HepG2 (cell line): ENCODE measurements around the gene OR4N2. TPM values are rescaled to one million over a fixed set of nuclear protein-coding genes. Genes with fewer than 3 reads are reported as not detected.

Source experiments
- ATAC-seq: fragments of 200-7000 bp; cut with Tn5 transposase; 3 replicates; pipeline ENCODE4 v1.9.1; 2020; ENCODE audit warnings: mild to moderate bottlenecking, moderate library complexity
- BruUV-seq: library from RNA; stranded (reverse); fragments of 400-500 nt; replicated peaks from 2 replicates; lab custom pipeline; 2021; lab: Mats Ljungman, UMichigan
- CTCF ChIA-PET: fragments of 300-600 bp; formaldehyde crosslinking; extraction: SDS; loops from one replicate; lab custom pipeline; 2021; ENCODE audit warnings: low total read pairs, inconsistent platforms, low intra/inter-chr PET ratio; lab: Yijun Ruan, JAX
- POLR2A ChIA-PET: fragments of 350-600 bp; sonication (Branson Sonifier 250); formaldehyde crosslinking; loops from one replicate; lab custom pipeline; 2020; ENCODE audit warnings: antibody characterized with exemption, inconsistent platforms; lab: Yijun Ruan, JAX
- DNase-seq: peaks from one replicate; pipeline ENCODE4 v3.0.0-alpha.2; 2015; ENCODE audit warnings: low spot score
- FAIRE-seq: peaks from 3 replicates; lab custom pipeline; 2011; peaks lifted over from hg19 to GRCh38; lab: Jason Lieb, UNC
- H2AFZ ChIP-seq: one replicate; pipeline ENCODE4 v1.6.1; 2011; ENCODE audit warnings: low read length, inconsistent platforms
- H3K27ac ChIP-seq: fragments of 300-600 bp; 3 replicates; pipeline ENCODE4 v1.8.0; 2011; ENCODE audit warnings: mixed run types, mild to moderate bottlenecking, mixed read lengths, low read length, inconsistent platforms; ENCODE audit not compliant: insufficient read depth; ENCODE audit errors: extremely low read length
- H3K27me3 ChIP-seq, 2 experiments: fragments of 200-600 bp in 1 of 2; 2 replicates in 1 of 2; 3 replicates in 1 of 2; pipeline versions ENCODE4 v1.6.0 to v1.8.0; 2011; ENCODE audit warnings: low read length in 2 of 2, mild to moderate bottlenecking in 2 of 2, moderate library complexity in 2 of 2, inconsistent platforms in 1 of 2; ENCODE audit not compliant: insufficient read depth in 2 of 2, control insufficient read depth in 1 of 2
- H3K36me3 ChIP-seq, 2 experiments: fragments of 200-600 bp in 1 of 2; replicated peaks in 1 of 2; 2 replicates in 1 of 2; 3 replicates in 1 of 2; pipeline versions ENCODE4 v1.5.1 to v1.8.0; 2011; ENCODE audit warnings: low read length in 2 of 2, inconsistent platforms in 1 of 2; ENCODE audit not compliant: insufficient read depth in 2 of 2, control insufficient read depth in 1 of 2
- H3K4me1 ChIP-seq: 2 replicates; pipeline ENCODE4 v1.5.1; 2012; ENCODE audit warnings: low read length, inconsistent platforms; ENCODE audit not compliant: insufficient read depth
- H3K4me2 ChIP-seq: 2 replicates; pipeline ENCODE4 v1.6.0; 2011; ENCODE audit warnings: low read depth, low read length, inconsistent platforms
- H3K4me3 ChIP-seq, 3 experiments: fragments of 200-600 bp in 1 of 3; sonication (generic), shearing (Covaris generic) in 1 of 3; replicated peaks in 1 of 3; 2 replicates each; pipeline ENCODE4 v1.5.1; 2011 to 2016; ENCODE audit warnings: low read length in 3 of 3, inconsistent platforms in 2 of 3, low read depth in 2 of 3, mild to moderate bottlenecking in 2 of 3, control low read depth in 1 of 3, mixed read lengths in 1 of 3; ENCODE audit not compliant: insufficient read depth in 1 of 3
- H3K79me2 ChIP-seq: one replicate; pipeline ENCODE4 v1.6.1; 2011; ENCODE audit warnings: low read length, inconsistent platforms; ENCODE audit not compliant: insufficient read depth
- H3K9ac ChIP-seq: 2 replicates; pipeline ENCODE4 v1.6.0; 2011; ENCODE audit warnings: mild to moderate bottlenecking, low read depth, low read length, inconsistent platforms; ENCODE audit not compliant: insufficient read depth
- H3K9me3 ChIP-seq: 2 replicates; pipeline ENCODE4 v1.5.1; 2012; ENCODE audit warnings: mild to moderate bottlenecking, low read length
- H4K20me1 ChIP-seq: 2 replicates; pipeline ENCODE4 v1.6.0; 2011; ENCODE audit warnings: inconsistent platforms, mild to moderate bottlenecking, low read length, moderate library complexity; ENCODE audit not compliant: insufficient read depth
- NFKBIZ ChIP-seq: IDR thresholded peaks from 2 replicates; pipeline ENCODE4 v1.6.1; 2018; ENCODE audit warnings: missing genetic modification reagents, missing compliant biosample characterization
- THAP11 ChIP-seq: IDR thresholded peaks from 2 replicates; pipeline ENCODE4 v1.6.1; 2016; ENCODE audit warnings: missing biosample characterization, missing genetic modification reagents
- ZNF143 ChIP-seq: sonication (generic); formaldehyde crosslinking; IDR thresholded peaks from 2 replicates; pipeline ENCODE4 v1.4.0; 2020; ENCODE audit warnings: missing genetic modification reagents
- ZNF737 ChIP-seq: sonication (generic); formaldehyde crosslinking; IDR thresholded peaks from 2 replicates; pipeline ENCODE4 v1.5.0; 2020; ENCODE audit warnings: missing genetic modification reagents, mild to moderate bottlenecking, borderline replicate concordance
- WGBS: methylation state at CpG from one replicate; pipeline ENCODE4 v1.1.6; 2017; ENCODE audit warnings: low lambda C conversion rate; 5-methylcytosine and 5-hydroxymethylcytosine counted together
- in situ Hi-C: cut with HindIII; loops from 2 replicates; pipeline ENCODE4 v1.10.0; 2017; ENCODE audit warnings: low pct_unique_long_range_greater_than_20kb; ENCODE audit not compliant: extremely low pct_ligation_motif_present
- intact Hi-C: fragments of 100-400 bp; cut with micrococcal nuclease; formaldehyde crosslinking; loops from one replicate; pipeline ENCODE4 v1.10.0; 2022; ENCODE audit not compliant: unreplicated experiment
- polyA plus RNA-seq, 8 experiments: library from polyadenylated mRNA; depleted of rRNA in 3 of 8; stranded (reverse) in 7 of 8; unstranded in 1 of 8; fragments of >200 nt; fragmentation: Illumina TruSeq in 4 of 8; extraction: Trizol in 4 of 8; gene quantifications; 2 replicates each; pipeline versions ENCODE4 v1.2.1 to v1.2.3, GENCODE V29; 2011 to 2016; ENCODE audit warnings: low read depth in 4 of 8, missing spikeins in 1 of 8, mixed read lengths in 1 of 8; ENCODE audit not compliant: insufficient read depth in 1 of 8
- total RNA-seq, 5 experiments: library from RNA; depleted of rRNA; stranded (reverse); fragments of >200 nt; fragmentation: Illumina TruSeq; extraction: Trizol; gene quantifications; 2 replicates each; pipeline ENCODE4 v1.2.3, GENCODE V29; 2016; ENCODE audit warnings: low read depth in 1 of 5
- TF ChIP-seq, protein P1 (sequence below): sonication (generic); IDR thresholded peaks from 2 replicates; pipeline ENCODE4 v1.6.1; 2016; ENCODE audit warnings: low read depth, borderline replicate concordance

OR4N2 gene
- total and polyA plus RNA-seq, 2 of the 13 experiments (the other 11 are each of a cell fraction or from before 2014, with no cell fraction given): not detected

DNA sequence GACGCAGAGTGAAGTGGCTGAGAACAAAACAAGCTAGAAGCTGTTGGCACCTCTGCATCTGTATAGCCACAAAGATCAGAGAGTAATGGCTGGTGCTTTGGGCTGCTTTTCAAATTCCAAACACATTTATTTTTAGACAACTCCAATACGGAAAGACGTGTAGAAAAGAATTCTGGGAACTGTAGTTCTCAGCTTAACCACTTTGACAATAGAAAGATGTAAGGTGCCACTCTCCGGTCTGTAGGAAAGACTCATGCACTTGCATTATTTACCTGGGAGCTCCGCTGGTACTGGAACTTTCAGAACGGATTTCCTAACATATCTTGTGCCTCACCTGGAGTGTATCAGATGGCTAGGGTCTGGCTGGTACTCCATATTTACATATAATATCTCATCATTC, 69.6 kb downstream of the OR4N2 start:
- H3K4me2 ChIP-seq: no peak overlapping the region
- no peak for TF ChIP-seq ZNF737 (CRISPR knock-in tag)
- peak; percentile 76 for TF ChIP-seq THAP11 (CRISPR knock-in tag)
- peak; percentile 52 for TF ChIP-seq ZNF143
- no peak for TF ChIP-seq NFKBIZ (CRISPR knock-in tag)
- 27% methylated on average over 6 of the region's 6 CpGs for WGBS
- intact Hi-C loops (loop anchor here (10.0 kb wide), 1 partner anchor 52 kb away; the partner anchor contains the start of gene OR4K5), in situ Hi-C loops (no loop called here)
- H3K27me3 ChIP-seq: no peaks in the 10 kb centered on the region
- no peak overlapping the region for H3K4me3 ChIP-seq
- H3K79me2 ChIP-seq: no peaks in the 10 kb centered on the region
- FAIRE-seq: no peak
- H3K9me3 ChIP-seq: no peaks in the 10 kb centered on the region
- BruUV-seq: no TSS peak
- H2AFZ ChIP-seq: no peak overlapping the region
- H3K4me1 ChIP-seq: peaks cover 8% of the 10 kb centered on the region; the same call in 1 of the 2 replicates
- H3K27ac ChIP-seq: no peak overlapping the region
- DNase-seq: no peak
- no peaks in the 10 kb centered on the region for H3K36me3 ChIP-seq
- no peak for ATAC-seq
- ChIA-PET POLR2A (no interaction called here), CTCF (no interaction called here)
- no peaks in the 10 kb centered on the region for H4K20me1 ChIP-seq
- H3K9ac ChIP-seq: no peak overlapping the region

- intact Hi-C loops: loop anchor here (10.0 kb wide), 1 partner anchor 50 kb away; the partner anchor contains the start of gene OR4K5
- FAIRE-seq (no peak), DNase-seq (no peak), ATAC-seq (no peak)
- no peak within 1 kb of the TSS for H3K27ac ChIP-seq
- BruUV-seq: no TSS peak
- POLR2A ChIA-PET: no interaction called here
- peaks cover 8% of the 10 kb centered on the region; the same call in 1 of the 2 replicates for H3K4me1 ChIP-seq
- no peak within 1 kb of the TSS for H3K4me2 ChIP-seq
- no peak within 1 kb of the TSS for H2AFZ ChIP-seq
- no peaks in the 10 kb centered on the region for H3K79me2 ChIP-seq
- H3K9me3 ChIP-seq: no peaks in the 10 kb centered on the region
- TF ChIP-seq, protein P1, sequence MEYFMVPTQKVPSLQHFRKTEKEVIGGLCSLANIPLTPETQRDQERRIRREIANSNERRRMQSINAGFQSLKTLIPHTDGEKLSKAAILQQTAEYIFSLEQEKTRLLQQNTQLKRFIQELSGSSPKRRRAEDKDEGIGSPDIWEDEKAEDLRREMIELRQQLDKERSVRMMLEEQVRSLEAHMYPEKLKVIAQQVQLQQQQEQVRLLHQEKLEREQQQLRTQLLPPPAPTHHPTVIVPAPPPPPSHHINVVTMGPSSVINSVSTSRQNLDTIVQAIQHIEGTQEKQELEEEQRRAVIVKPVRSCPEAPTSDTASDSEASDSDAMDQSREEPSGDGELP: no peak
- in situ Hi-C loops: no loop called here
- no peaks in the 10 kb centered on the region for H3K36me3 ChIP-seq
- H3K27me3 ChIP-seq: no peaks in the 10 kb centered on the region
- no peak within 1 kb of the TSS for H3K4me3 ChIP-seq
- no peaks in the 10 kb centered on the region for H4K20me1 ChIP-seq
- H3K9ac ChIP-seq: no peak within 1 kb of the TSS
- CTCF ChIA-PET: no interaction called here
- under 1% methylated on average over 2 of the region's 2 CpGs for WGBS
Observed at GRCh38 chr14:19874842-19875241, 71.3 kb downstream of the OR4N2 start, which contains the start of gene OR4K2. Gene OR4K2, plus strand, starts transcription at chr14:19875142. Its CDS starts 1,126 bp downstream, at chr14:19876268.
